T-helper 1 cell treated with Interleukin-12 subunit alpha and Interleukin-12 subunit beta and Interleukin-4 antibody, amounts not matched to agents 30 μg/mL and 1 μg/mL, for 36 hours (primary cell): ENCODE data around the gene GALNT14.

Experiments
- H3K27ac Mint-ChIP-seq: one replicate; pipeline ENCODE4 v1.8.0; 2021; ENCODE audit warnings: mild to moderate bottlenecking, mixed read lengths
- H3K27me3 Mint-ChIP-seq: one replicate; pipeline ENCODE4 v1.8.0; 2021; ENCODE audit warnings: low read depth, mixed read lengths
- H3K36me3 Mint-ChIP-seq: one replicate; pipeline ENCODE4 v1.8.0; 2021; ENCODE audit warnings: low read depth, mixed read lengths
- H3K4me1 Mint-ChIP-seq: one replicate; pipeline ENCODE4 v1.8.0; 2021; ENCODE audit warnings: low read depth, mixed read lengths
- H3K4me3 Mint-ChIP-seq: one replicate; pipeline ENCODE4 v1.8.0; 2021; ENCODE audit warnings: mild to moderate bottlenecking, moderate library complexity, mixed read lengths
- H3K9me3 Mint-ChIP-seq: one replicate; pipeline ENCODE4 v1.8.0; 2021; ENCODE audit warnings: mixed read lengths

GALNT14 gene

DNA sequence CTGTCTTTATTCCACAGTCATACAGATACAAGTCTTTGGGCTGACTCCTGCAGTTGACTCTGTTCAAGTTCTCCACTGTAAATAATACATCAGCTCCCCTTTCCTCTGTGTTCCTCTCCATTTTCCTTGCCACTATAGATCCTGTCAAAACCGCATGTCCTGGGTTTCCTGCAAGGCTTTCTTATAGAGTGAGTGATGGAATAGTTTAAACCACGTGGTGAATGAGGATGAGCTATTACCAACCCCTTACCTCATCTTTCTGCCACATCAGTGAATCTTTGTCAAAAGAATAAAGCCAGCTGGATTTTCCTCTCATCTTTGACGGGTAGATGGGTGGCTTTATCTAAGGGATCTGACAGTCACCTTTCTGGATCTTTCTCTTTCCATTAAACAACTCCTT lies 3.9 kb upstream of the GALNT14 start:
- Mint-ChIP-seq H3K9me3 (no peaks in the 10 kb centered on the region), H3K27ac (no peak overlapping the region), H3K4me1 (peaks cover under 1% of the 10 kb centered on the region), H3K36me3 (no peaks in the 10 kb centered on the region), H3K27me3 (peaks cover 23% of the 10 kb centered on the region), H3K4me3 (no peak overlapping the region)

- no peak overlapping the region for H3K27ac Mint-ChIP-seq
- H3K27me3 Mint-ChIP-seq, result peaks cover 29% of the 10 kb centered on the region
- H3K36me3 Mint-ChIP-seq, result no peaks in the 10 kb centered on the region
- peaks cover 5% of the 10 kb centered on the region for H3K4me1 Mint-ChIP-seq
- H3K4me3 Mint-ChIP-seq, result no peak overlapping the region
- no peaks in the 10 kb centered on the region for H3K9me3 Mint-ChIP-seq
Measured at GRCh38 chr2:31141443-31142085, 3.3 kb upstream of the GALNT14 start.

DNA sequence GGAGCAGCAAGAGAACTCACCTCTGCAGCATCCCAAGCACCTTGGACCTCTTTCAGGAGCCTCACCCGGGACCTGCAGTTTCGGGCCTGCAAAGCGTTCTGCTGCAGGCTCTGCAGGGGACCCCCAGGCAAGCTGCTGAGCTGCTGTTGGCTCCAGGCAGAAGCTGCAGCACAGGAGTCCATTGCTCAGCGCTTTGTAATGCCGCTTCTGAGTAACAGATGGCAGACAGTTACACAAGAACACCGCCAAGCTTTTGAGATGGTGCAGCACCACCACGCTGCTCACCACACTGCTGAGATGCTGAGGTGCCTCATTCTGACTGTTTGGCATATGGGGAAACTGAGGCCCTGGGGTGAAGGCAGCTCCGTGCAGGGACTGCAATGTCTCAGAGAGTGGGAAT lies 1.9 kb upstream of the GALNT14 start:
- H3K36me3 Mint-ChIP-seq, result no peaks in the 10 kb centered on the region
- peaks cover 43% of the 10 kb centered on the region for H3K27me3 Mint-ChIP-seq
- no peak overlapping the region for H3K4me3 Mint-ChIP-seq
- H3K27ac Mint-ChIP-seq, result no peak overlapping the region
- H3K9me3 Mint-ChIP-seq, result no peaks in the 10 kb centered on the region
- H3K4me1 Mint-ChIP-seq, result peaks cover 5% of the 10 kb centered on the region

DNA sequence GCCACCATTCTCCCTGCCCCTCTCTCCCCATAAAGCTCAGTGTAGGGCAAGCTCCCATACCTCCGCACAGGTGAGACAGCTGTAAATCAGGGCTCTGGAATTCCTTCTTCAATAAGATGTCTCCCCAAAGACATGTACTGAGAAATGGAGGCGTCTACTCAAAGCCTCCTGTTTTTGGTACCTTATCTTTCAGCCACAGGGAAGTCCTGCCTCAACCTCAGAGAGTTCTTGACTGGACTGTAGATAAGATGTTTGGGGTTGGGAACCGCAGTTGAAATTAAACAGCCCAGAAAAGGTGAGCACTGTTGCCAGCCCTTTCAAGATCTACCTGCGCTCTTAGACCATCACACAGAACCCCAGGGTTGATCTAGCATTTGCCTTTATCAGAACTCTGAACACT lies 1.4 kb upstream of the GALNT14 start:
- Mint-ChIP-seq H3K4me1 (peaks cover 5% of the 10 kb centered on the region), H3K4me3 (no peak overlapping the region), H3K36me3 (no peaks in the 10 kb centered on the region), H3K9me3 (no peaks in the 10 kb centered on the region), H3K27me3 (peaks cover 47% of the 10 kb centered on the region), H3K27ac (no peak overlapping the region)

DNA sequence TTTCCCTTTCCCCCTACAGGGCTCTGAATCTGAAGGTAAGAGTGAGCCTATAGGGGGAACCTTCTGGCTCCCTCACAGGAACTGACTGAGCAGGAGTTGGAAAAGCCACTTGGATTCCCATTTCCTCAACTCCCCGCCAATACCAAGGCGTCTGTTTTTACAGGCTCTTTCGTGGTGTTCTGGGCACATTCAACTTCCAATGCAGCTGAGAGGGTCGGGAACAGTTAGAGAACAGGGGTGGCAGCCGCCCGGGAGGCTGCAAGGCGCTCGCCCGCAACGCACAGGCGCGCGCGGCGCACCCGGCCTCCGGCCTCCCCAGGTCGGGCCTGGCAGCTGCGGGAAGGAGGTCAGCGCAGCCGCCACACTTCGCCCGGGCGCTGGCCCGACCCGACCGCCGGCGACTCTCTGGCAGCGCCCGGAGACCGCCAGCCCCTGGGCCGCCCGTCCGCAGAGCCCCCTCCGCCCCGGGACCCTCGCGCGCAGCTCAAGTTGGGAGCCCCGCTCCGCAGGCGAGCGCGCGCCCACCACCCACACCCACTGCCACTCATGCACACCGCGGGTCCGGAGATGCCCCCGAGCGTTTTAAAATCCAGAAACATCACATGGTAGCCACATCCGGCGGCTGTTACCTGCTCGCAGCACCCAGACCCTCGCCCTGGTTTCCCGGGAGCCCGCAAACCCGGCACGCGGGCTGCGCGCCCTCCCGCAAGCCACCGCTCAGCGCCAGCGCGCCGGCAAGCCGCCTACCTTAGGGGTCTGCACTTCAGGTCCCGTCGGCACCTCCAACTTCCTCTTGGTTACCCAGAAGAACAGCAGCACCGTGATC lies 816 bp downstream of the GALNT14 start:
- Mint-ChIP-seq H3K36me3 (no peaks in the 10 kb centered on the region), H3K27ac (no peak overlapping the region)

GRCh38 chr2:31136732-31137131 lies 1.5 kb downstream of the GALNT14 start:
- no peaks in the 10 kb centered on the region for H3K36me3 Mint-ChIP-seq
- peaks cover 5% of the 10 kb centered on the region for H3K4me1 Mint-ChIP-seq
- no peak overlapping the region for H3K27ac Mint-ChIP-seq
- peaks cover 52% of the 10 kb centered on the region for H3K27me3 Mint-ChIP-seq
- H3K9me3 Mint-ChIP-seq, result no peaks in the 10 kb centered on the region
- H3K4me3 Mint-ChIP-seq, result peak overlapping the region; percentile 53

More for the DNA sequence above, 816 bp downstream of the GALNT14 start:
- Mint-ChIP-seq H3K4me1 (peaks cover 5% of the 10 kb centered on the region), H3K9me3 (no peaks in the 10 kb centered on the region), H3K4me3 (peak overlapping the region; percentile 53), H3K27me3 (peaks cover 52% of the 10 kb centered on the region)

- no peaks in the 10 kb centered on the region for H3K9me3 Mint-ChIP-seq
- H3K36me3 Mint-ChIP-seq, result no peaks in the 10 kb centered on the region
- H3K27ac Mint-ChIP-seq, result no peak overlapping the region
- H3K4me1 Mint-ChIP-seq, result peaks cover 5% of the 10 kb centered on the region
- H3K27me3 Mint-ChIP-seq, result peaks cover 47% of the 10 kb centered on the region
- H3K4me3 Mint-ChIP-seq, result no peak overlapping the region
Measured at GRCh38 chr2:31136000-31136399, 2.2 kb downstream of the GALNT14 start.

DNA sequence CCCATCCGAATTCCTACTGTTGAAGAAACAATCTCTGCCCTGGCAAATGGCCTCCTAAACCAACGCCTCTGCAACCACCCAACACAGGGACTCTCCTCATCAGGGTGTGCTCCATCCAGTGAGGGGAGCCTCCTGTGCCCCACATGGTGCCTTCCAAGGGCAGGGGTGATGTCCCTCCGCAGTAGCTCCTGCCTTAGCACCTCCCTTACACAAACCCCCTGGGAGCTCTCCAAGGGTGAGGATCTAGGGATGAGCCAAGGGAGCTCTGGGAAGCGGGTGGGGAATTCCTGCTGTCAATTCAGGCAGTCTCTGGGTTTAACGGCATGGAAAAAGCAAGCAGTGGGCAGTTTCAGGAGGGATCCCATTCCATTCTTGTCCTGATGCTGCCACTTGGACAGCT lies 3.8 kb downstream of the GALNT14 start:
- Mint-ChIP-seq H3K36me3 (no peaks in the 10 kb centered on the region), H3K27me3 (peaks cover 41% of the 10 kb centered on the region), H3K9me3 (no peaks in the 10 kb centered on the region), H3K4me1 (peaks cover 5% of the 10 kb centered on the region), H3K27ac (no peak overlapping the region), H3K4me3 (no peak overlapping the region)

- Mint-ChIP-seq H3K36me3 (no peaks in the 10 kb centered on the region), H3K27me3 (peaks cover 43% of the 10 kb centered on the region), H3K4me1 (peaks cover 5% of the 10 kb centered on the region), H3K27ac (no peak overlapping the region), H3K4me3 (no peak overlapping the region), H3K9me3 (no peaks in the 10 kb centered on the region)
Measured at GRCh38 chr2:31132786-31133185, 5.5 kb downstream of the GALNT14 start.

DNA sequence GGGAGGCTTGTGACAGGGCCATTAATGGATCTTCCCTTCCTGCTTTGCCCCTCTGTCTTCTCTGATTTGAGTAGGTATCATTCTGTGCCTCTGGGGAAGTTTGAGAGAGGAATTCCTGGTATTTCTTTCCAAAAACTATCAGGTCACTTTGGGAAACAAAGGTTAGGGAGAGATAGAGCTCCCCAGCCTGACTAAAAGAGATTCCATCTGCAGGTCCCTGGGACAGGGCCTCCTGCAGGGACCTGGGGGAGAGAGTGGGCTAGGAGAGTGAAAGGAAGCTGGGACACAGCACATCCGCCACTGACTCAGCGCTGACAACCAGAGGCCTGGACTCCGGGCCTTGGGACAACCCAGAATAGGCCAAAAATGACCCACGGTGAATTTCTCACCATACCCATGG lies 6.4 kb downstream of the GALNT14 start:
- Mint-ChIP-seq H3K27me3 (peaks cover 43% of the 10 kb centered on the region), H3K9me3 (no peaks in the 10 kb centered on the region), H3K27ac (no peak overlapping the region), H3K36me3 (no peaks in the 10 kb centered on the region), H3K4me3 (no peak overlapping the region), H3K4me1 (peaks cover 2% of the 10 kb centered on the region)

DNA sequence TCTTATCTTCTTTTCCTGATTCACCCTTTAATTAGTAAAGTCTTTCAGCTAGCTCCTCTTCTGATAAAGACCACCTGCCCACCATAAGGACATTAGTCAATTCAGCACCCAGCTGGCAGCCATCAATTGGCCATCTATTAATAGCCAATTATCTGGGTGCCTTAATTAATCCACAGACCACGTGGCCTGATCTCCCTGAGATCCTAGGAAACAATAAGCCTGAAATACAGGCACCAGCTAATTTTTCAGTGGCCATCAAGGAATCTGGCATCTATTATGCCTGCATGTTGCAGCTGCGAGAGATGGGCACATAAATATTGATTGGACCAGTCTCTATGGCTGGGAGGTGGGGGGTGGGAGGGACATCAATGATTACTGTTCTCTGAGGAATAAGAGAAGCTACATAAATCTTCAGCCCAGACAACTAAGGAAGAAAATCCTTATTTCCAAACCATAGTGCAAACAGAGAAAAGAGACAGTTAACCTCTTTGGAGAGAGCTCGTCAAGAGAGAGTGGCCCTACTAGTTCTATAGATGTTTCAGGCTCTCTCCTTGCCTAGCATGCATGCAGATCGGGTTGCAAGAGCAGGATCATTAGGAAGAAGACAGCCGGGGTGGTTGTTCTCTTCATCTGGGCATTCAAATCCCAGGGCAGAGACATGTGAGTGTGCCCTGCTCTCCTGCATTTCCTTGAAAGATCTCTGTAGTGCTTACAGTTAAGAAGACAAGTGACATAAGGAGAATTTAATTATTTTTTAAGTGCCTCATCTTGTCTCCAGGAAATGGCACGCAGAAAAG lies 8.7 kb downstream of the GALNT14 start:
- Mint-ChIP-seq H3K9me3 (no peaks in the 10 kb centered on the region), H3K4me3 (no peak overlapping the region), H3K27me3 (peaks cover 30% of the 10 kb centered on the region)

GRCh38 chr2:31127931-31128330 lies 10.3 kb downstream of the GALNT14 start:
- Mint-ChIP-seq H3K4me3 (no peak overlapping the region), H3K27me3 (peaks cover 22% of the 10 kb centered on the region), H3K9me3 (no peaks in the 10 kb centered on the region)

More for the DNA sequence above, 8.7 kb downstream of the GALNT14 start:
- no peaks in the 10 kb centered on the region for H3K4me1 Mint-ChIP-seq
- H3K36me3 Mint-ChIP-seq, result no peaks in the 10 kb centered on the region
- no peak overlapping the region for H3K27ac Mint-ChIP-seq

GRCh38 chr2:31125918-31126695 lies 12.1 kb downstream of the GALNT14 start:
- H3K27ac Mint-ChIP-seq, result no peak overlapping the region
- no peaks in the 10 kb centered on the region for H3K36me3 Mint-ChIP-seq
- no peak overlapping the region for H3K4me3 Mint-ChIP-seq
- no peaks in the 10 kb centered on the region for H3K9me3 Mint-ChIP-seq
- no peaks in the 10 kb centered on the region for H3K4me1 Mint-ChIP-seq
- H3K27me3 Mint-ChIP-seq, result peaks cover 22% of the 10 kb centered on the region

More at GRCh38 chr2:31127931-31128330, 10.3 kb downstream of the GALNT14 start:
- Mint-ChIP-seq H3K27ac (no peak overlapping the region), H3K4me1 (no peaks in the 10 kb centered on the region), H3K36me3 (no peaks in the 10 kb centered on the region)

DNA sequence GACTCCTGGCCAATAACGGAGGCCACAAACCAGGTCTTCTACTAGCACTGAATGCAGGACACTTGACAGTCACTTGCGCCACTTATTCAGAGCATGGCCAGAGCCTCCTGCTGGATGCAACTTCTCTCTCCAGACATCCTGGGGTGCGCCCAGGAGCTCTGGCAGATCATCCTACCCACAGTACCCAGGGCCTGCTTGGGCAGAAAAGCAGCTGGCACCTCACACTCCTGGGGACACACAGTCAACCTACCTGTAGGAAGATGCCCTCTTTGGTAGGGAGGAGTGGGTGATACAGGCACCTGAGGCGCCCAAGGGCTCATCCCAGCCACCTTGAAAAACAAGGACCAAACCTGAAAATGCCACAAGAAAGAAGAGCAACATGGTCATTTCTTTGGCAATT lies 13.3 kb downstream of the GALNT14 start:
- H3K4me1 Mint-ChIP-seq, result no peaks in the 10 kb centered on the region
- H3K9me3 Mint-ChIP-seq, result no peaks in the 10 kb centered on the region
- no peaks in the 10 kb centered on the region for H3K36me3 Mint-ChIP-seq
- H3K27me3 Mint-ChIP-seq, result peaks cover 22% of the 10 kb centered on the region
- no peak overlapping the region for H3K27ac Mint-ChIP-seq
- no peak overlapping the region for H3K4me3 Mint-ChIP-seq
